GM19395 (cell line): Measurements from ENCODE around the gene LRCOL1.

ENCODE experiments used
- ATAC-seq: cut with Tn5 transposase; IDR thresholded peaks from one replicate; pipeline ENCODE4 v1.9.1; 2021; ENCODE audit warnings: mild to moderate bottlenecking, moderate library complexity; ENCODE audit not compliant: unreplicated experiment

Gene LRCOL1

GRCh38 chr12:132569856-132570480 lies 40.4 kb downstream of the LRCOL1 start:
- no peak for ATAC-seq

- ATAC-seq: no peak
Measured at GRCh38 chr12:132568826-132569480, 41.4 kb downstream of the LRCOL1 start.

- no peak for ATAC-seq
Measured at GRCh38 chr12:132568301-132568700, 42.1 kb downstream of the LRCOL1 start.

GRCh38 chr12:132566516-132567131 lies 43.8 kb downstream of the LRCOL1 start:
- ATAC-seq: no peak

GRCh38 chr12:132565365-132565764 lies 45.0 kb downstream of the LRCOL1 start:
- no peak for ATAC-seq

GRCh38 chr12:132563911-132564310 lies 46.5 kb downstream of the LRCOL1 start:
- ATAC-seq: no peak

- no peak for ATAC-seq
Measured at GRCh38 chr12:132562489-132563021, 47.8 kb downstream of the LRCOL1 start.

- ATAC-seq: no peak
Measured at GRCh38 chr12:132561427-132562156, 48.8 kb downstream of the LRCOL1 start.

- ATAC-seq: no peak
Measured at GRCh38 chr12:132560614-132561426, 49.6 kb downstream of the LRCOL1 start.

GRCh38 chr12:132560364-132560613 lies 50.1 kb downstream of the LRCOL1 start:
- no peak for ATAC-seq

GRCh38 chr12:132559652-132560363 lies 50.6 kb downstream of the LRCOL1 start:
- no peak for ATAC-seq

GRCh38 chr12:132558861-132559623 lies 51.3 kb downstream of the LRCOL1 start:
- ATAC-seq: no peak

- no peak for ATAC-seq
Measured at GRCh38 chr12:132558042-132558856, 52.1 kb downstream of the LRCOL1 start.

GRCh38 chr12:132557291-132558015 lies 52.9 kb downstream of the LRCOL1 start:
- ATAC-seq: no peak

- no peak for ATAC-seq
Measured at GRCh38 chr12:132556801-132557200, 53.6 kb downstream of the LRCOL1 start.

GRCh38 chr12:132556216-132556615 lies 54.2 kb downstream of the LRCOL1 start:
- ATAC-seq: no peak

GRCh38 chr12:132555686-132556085 lies 54.7 kb downstream of the LRCOL1 start:
- ATAC-seq: no peak
